ENCODE results near the gene SPRY2. TPM values are rescaled to one million over a fixed set of nuclear protein-coding genes. Genes with fewer than 3 reads are reported as not detected.

The SPRY2 gene
- total RNA-seq, 1 donor, result 16.0 TPM

DNA sequence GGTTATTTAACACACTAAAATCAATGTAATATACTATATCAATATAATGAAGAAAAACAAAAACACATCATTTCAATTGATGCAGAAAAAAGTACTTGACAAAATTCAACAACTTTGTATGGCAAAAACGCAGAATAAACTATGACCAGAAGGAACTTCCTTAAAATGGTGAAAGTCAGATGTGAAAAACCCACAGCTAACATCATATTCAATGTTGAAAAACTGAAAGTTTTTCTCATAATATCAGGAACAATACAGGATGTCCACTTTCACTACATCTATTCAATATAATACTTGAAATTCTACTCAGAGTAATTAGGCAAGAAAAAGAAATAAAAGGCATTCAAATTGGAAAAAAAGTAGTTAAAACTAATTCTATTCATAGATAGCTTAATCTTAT is 50.3 kb downstream of the SPRY2 start:
- DNase-seq (ENCODE audit: low read depth), result no peak
- H3K4me3 ChIP-seq (ENCODE audit: low read depth, low read length), result no peak overlapping the region
- TF ChIP-seq, protein P1, sequence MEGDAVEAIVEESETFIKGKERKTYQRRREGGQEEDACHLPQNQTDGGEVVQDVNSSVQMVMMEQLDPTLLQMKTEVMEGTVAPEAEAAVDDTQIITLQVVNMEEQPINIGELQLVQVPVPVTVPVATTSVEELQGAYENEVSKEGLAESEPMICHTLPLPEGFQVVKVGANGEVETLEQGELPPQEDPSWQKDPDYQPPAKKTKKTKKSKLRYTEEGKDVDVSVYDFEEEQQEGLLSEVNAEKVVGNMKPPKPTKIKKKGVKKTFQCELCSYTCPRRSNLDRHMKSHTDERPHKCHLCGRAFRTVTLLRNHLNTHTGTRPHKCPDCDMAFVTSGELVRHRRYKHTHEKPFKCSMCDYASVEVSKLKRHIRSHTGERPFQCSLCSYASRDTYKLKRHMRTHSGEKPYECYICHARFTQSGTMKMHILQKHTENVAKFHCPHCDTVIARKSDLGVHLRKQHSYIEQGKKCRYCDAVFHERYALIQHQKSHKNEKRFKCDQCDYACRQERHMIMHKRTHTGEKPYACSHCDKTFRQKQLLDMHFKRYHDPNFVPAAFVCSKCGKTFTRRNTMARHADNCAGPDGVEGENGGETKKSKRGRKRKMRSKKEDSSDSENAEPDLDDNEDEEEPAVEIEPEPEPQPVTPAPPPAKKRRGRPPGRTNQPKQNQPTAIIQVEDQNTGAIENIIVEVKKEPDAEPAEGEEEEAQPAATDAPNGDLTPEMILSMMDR (IDR thresholded peaks at IDR 0.05; ENCODE audit: insufficient read depth, low read depth, low read length), result no peak

Small RNAs within 50 kb of the gene (small RNA-seq; reads per million reads assigned to genes)
- 0.28 reads per million for gene RNU6-61P
